Adipose tissue (tissue), 3 donors: ENCODE measurements around the gene CTXN3. TPM values are rescaled to one million over a fixed set of nuclear protein-coding genes. Genes with fewer than 3 reads are reported as not detected.

Experiments
- H3K27ac ChIP-seq: one replicate; pipeline ENCODE4 v1.5.1; 2013; ENCODE audit warnings: low read depth, low read length
- WGBS, 3 donors: extraction: QIAGEN DNeasy Blood & Tissue Kit; methylation state at CpG; one replicate each; pipeline ENCODE4 v1.1.7; 2013; 5-methylcytosine and 5-hydroxymethylcytosine counted together
- polyA plus RNA-seq, 3 donors: library from polyadenylated mRNA; stranded (reverse); fragments of 200-250 nt; gene quantifications; one replicate each; pipeline ENCODE4 v1.2.3, GENCODE V29; 2013
- donor health status: healthy with polysubstance abuse.
- donor health status: Bipolar disorder and iron deficiency.
- donor health status: healthy.

CTXN3 gene
- polyA plus RNA-seq, 3 donors, result not detected

GRCh38 chr5:127685662-127686061 is 36.8 kb downstream of the CTXN3 start:
- 59 to 78% (median 62%) methylated on average over 2 of the region's 2 CpGs for WGBS, 3 donors
- H3K27ac ChIP-seq, result no peak overlapping the region

DNA sequence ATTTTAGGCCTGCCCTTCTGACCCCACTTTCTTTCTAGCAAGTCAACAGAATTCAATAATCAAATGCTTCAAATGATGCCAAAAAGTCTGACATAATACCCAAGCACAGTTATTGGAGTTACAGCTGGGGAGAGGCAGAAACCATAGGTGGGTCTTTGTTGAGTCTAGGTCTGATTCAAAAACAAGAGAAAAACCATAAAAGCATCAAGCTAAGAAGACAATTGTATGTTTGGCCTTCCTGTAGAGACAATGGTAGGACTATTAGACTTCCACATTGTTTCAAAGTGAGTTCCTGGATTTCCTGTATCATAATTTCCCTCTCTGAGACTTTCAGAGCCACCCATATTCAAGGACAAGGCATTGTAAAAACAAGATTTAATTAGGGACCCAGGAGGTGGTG is 37.5 kb downstream of the CTXN3 start:
- no peak overlapping the region for H3K27ac ChIP-seq

DNA sequence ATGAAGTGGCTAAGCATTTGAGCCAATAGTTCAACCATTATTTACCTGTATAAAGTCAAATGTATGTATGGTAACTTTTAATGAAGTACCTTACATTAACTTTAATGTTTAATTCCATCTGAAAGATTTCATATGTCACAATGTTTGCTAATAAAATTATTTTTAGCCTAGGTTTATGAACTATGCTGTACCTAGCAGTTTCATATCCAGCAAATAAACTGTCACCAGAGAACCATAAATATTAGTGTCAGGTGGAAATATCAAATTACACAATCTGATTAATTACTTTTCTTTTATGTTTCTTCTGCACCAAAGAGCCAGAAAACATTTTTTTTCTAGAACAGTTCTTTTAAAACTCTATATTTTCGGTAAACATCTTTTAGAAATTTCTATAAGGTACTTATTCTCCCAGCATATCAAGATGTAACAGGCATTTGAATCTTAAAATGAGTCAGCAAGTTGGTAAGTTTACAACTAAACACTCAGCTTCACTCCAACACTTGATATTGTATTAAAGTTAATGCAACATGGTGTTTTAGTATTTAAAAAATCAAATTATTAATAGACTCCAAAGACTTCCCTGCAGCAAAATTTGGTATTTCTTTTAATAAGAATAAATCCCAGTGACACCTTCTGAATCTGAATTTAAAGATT is 45.8 kb downstream of the CTXN3 start:
- H3K27ac ChIP-seq, result no peak overlapping the region
- WGBS, 3 donors, result 84 to 91% (median 89%) methylated on average over 1 of the region's 1 CpG

- H3K27ac ChIP-seq, result no peak overlapping the region
Observed at GRCh38 chr5:127695346-127695745, 46.5 kb downstream of the CTXN3 start.

DNA sequence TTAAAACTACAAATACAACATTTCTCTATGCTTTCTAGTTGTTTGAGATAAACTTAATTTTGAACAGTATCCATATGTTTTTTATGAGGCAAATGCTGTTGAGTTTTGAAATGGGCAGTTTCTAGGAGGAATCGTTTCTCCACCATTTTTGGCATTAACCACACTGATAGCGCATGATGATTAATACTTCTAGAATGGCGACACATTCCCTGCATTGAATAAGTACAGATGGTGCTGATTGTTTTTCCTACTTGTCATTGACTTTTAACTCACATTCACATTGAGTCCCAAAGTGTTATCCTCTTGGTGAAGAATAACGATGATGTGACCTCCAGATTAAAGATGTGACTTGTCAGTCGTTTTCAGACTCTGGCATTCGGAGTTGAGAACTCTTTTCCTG is 47.8 kb downstream of the CTXN3 start:
- 73 to 80% (median 74%) methylated on average over 6 of the region's 6 CpGs for WGBS, 3 donors
- H3K27ac ChIP-seq, result no peak overlapping the region

- WGBS, 3 donors, result 25 to 68% (median 52%) methylated on average over 2 of the region's 2 CpGs
- no peak overlapping the region for H3K27ac ChIP-seq
Observed at GRCh38 chr5:127697894-127698600, 49.2 kb downstream of the CTXN3 start.

DNA sequence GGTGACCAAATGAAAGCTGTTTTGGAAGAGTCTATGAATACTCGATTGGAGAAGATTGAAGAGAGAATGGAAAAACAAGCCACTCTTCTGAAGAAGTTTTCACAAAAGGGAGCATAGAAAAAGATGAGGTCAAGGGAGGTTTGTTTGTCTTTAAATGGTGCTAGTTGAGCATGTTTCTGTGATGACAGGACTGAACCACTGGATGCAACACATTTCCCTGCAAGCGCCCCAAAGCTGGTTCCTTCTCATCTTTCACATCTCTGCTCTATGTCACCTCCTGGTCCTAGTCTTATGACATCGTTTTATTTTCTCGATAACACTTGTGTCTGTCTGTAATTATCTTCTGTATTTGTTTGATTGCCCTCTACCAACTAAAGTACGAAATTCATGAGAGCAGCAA is 50.5 kb downstream of the CTXN3 start:
- WGBS, 3 donors, result 85 to 91% (median 89%) methylated on average over 5 of the region's 5 CpGs
- H3K27ac ChIP-seq, result no peak overlapping the region

GRCh38 chr5:127700237-127700766 is 51.4 kb downstream of the CTXN3 start:
- WGBS, 3 donors, result 74 to 86% (median 79%) methylated on average over 6 of the region's 6 CpGs
- no peak overlapping the region for H3K27ac ChIP-seq

DNA sequence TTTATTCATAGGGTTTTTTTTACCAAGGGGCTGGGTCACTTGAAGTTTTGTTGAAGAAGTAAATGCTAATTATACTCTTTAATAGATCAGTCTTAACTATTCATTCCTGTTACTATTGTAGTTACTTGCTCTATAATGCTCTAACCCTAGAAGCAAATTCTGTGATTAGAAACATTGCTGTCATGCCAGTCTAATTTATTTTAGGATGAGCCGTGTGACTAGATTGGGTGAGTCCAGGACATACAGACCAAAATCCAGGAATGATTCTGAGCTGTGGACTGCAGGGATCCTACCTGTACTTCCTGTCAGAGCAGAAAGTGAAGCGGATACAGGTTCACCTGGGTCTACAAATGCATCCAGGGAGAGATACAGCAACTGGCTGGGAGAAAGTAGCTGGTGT is 53.6 kb downstream of the CTXN3 start:
- WGBS, 3 donors, result 91 to 99% (median 95%) methylated on average over 2 of the region's 2 CpGs
- H3K27ac ChIP-seq, result no peak overlapping the region

DNA sequence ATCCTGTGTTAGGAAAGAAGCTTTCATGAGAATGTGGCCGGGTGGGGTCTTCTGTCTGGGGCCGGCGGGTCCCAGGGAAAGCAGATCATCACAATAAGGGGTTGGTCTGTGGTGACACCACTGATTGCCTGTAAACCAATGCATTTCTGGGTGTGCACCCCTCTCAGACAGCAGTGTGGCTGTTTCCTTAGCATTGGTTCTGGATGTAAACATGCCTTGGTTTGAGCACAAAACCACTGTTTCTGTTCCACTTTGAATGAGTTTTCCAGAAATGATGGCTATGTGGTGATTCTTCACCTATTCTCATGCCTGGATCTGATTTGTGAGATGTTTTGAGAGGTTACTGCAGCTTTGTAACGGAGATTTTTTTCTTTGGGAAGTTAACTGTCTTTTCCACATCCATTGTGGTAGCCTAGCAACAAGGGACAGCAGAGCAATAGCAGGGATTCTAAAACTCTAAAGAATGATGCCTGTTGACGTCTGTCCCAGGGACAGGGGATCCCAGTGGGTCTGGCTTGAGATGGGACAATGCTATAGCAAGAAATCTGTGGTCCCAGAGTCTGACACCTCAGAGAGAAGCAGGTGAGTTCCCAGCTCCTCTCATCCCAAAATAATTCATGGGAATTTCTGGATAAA is 54.2 kb downstream of the CTXN3 start, which contains the start of gene CCDC192:
CCDC192 (plus strand) TSS at position 466 of the 636 bp plus-strand sequence; CDS start at position 521, 55 bp downstream.
- 71 to 80% (median 74%) methylated on average over 5 of the region's 5 CpGs for WGBS, 3 donors
- H3K27ac ChIP-seq, result no peak within 1 kb of the TSS

GRCh38 chr5:127705120-127705892 is 56.4 kb downstream of the CTXN3 start:
- H3K27ac ChIP-seq, result no peak overlapping the region
- WGBS, 3 donors, result 45 to 62% (median 52%) methylated on average over 4 of the region's 4 CpGs

DNA sequence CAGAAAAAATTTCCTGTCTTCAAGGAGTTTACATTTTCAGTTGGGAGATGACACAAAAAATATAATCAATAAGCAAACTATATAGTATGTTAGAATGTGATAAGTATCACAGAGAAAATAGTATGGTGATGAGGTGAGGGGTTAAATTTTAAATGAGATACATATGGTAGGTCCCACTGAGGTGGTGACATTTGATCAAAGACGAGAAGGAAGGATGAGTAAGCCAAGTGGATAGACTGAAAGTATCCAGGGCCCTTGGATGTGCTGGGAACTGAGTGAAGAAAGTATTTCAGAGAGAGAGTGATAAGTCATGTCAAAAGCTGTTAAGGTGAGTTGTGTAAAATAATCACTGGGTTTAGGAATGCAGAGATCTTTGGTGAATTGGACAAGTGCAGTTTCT is 57.8 kb downstream of the CTXN3 start:
- 73 to 85% (median 74%) methylated on average over 1 of the region's 1 CpG for WGBS, 3 donors
- no peak overlapping the region for H3K27ac ChIP-seq

DNA sequence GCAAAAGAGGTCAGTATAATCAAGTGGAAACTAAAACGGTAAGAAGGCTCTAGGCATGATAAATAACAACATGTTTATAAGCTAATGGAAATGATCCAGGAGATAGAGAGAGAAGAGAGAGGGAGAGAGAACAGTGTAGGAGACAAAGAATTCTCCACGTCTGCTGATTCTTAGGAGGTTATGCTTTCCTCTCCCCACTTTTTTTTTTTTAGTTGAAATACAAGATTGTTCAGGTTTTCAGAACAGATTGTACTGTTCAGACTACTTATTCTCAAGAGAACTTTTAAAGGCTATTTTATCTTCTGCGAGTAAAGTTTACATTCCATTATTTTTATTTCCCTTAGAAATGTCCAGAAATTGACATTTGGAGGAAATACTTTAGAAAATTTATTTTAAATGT is 58.3 kb downstream of the CTXN3 start:
- H3K27ac ChIP-seq, result no peak overlapping the region
- WGBS, 3 donors, result 38 to 52% (median 49%) methylated on average over 3 of the region's 3 CpGs

Other genes with a start within 250 kb of the CTXN3 start
- 10 to 100 TPM; 14.8 to 18.3 (median 17.4) TPM for gene PRRC1, start 131.4 kb upstream of the CTXN3 start, polyA plus RNA-seq
- under 1 TPM in 2 of 3 donors, not detected in 1; 0.07 to 0.79 TPM for gene CCDC192, start 54.3 kb downstream of the CTXN3 start, polyA plus RNA-seq